ENCODE measurements around the gene VSIG8.

DNA sequence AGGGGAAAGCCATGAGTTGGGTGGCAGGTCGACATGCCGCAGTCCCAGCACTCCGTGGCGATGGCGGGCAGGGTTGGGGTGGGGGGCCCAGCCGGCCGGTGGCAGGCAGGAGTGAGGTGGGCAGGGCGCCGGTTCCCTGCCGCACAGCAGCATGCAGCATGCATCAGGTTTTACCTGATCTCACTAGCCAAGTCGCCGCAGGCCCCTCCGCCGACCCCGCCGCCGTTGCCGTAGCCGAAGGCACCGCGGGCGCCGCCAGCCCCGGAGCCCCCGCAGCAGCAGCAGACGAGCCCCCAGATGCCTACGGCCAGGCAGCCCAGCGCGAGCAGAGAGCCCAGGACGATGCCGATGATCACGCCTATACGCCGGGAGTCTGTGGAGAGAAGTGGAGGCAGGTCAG, 6.7 kb downstream of the VSIG8 start:
- TF ChIP-seq, protein P1, sequence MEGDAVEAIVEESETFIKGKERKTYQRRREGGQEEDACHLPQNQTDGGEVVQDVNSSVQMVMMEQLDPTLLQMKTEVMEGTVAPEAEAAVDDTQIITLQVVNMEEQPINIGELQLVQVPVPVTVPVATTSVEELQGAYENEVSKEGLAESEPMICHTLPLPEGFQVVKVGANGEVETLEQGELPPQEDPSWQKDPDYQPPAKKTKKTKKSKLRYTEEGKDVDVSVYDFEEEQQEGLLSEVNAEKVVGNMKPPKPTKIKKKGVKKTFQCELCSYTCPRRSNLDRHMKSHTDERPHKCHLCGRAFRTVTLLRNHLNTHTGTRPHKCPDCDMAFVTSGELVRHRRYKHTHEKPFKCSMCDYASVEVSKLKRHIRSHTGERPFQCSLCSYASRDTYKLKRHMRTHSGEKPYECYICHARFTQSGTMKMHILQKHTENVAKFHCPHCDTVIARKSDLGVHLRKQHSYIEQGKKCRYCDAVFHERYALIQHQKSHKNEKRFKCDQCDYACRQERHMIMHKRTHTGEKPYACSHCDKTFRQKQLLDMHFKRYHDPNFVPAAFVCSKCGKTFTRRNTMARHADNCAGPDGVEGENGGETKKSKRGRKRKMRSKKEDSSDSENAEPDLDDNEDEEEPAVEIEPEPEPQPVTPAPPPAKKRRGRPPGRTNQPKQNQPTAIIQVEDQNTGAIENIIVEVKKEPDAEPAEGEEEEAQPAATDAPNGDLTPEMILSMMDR (IDR thresholded peaks at IDR 0.05; ENCODE audit: low read depth, low read length): no peak
- TF ChIP-seq POLR2A (IDR thresholded peaks at IDR 0.05; ENCODE audit: extremely low read depth, insufficient read length): no peak
